Left cardiac atrium (tissue), 2 donors: Measurements from ENCODE around the gene DKKL1. TPM values are rescaled to one million over a fixed set of nuclear protein-coding genes. Genes with fewer than 3 reads are reported as not detected.

Experiments used
- total RNA-seq, 2 donors: library from RNA; stranded (reverse); fragmentation: NEBNext Ultra II Directional; extraction: Animal tissue kit (Norgen Biotek cat#: 25700); gene quantifications; one replicate each; pipeline ENCODE4 v1.2.1, GENCODE V29; 2021
- donor health status: DM: no; HTN: yes; CAD: no; lungs with severe emphysema.
- donor health status: DM: yes; HTN: yes; CAD: no.

DKKL1 gene
- total RNA-seq, 2 donors from 2014 or later, result not detected

Other genes starting within 250 kb of the DKKL1 start
- gene LIN7B, start 249.5 kb upstream of the DKKL1 start, total RNA-seq, result 10 to 100 TPM; 11.4 to 14.9 TPM
- gene C19orf73, start 244.7 kb upstream of the DKKL1 start, total RNA-seq, result 1 to 10 TPM in 1 of 2 donors, under 1 TPM in 1; 0.47 to 1.6 TPM
- gene PPFIA3, start 244.3 kb upstream of the DKKL1 start, total RNA-seq, result 10 to 100 TPM in 1 of 2 donors, 1 to 10 TPM in 1; 6.7 to 11.5 TPM
- gene HRC, start 208.5 kb upstream of the DKKL1 start, total RNA-seq, result 100 to 1,000 TPM; 480 to 499 TPM
- gene TRPM4, start 206.1 kb upstream of the DKKL1 start, total RNA-seq, result 10 to 100 TPM; 24.4 to 30.6 TPM
- gene SLC6A16, start 38.7 kb upstream of the DKKL1 start, total RNA-seq, result 1 to 10 TPM; 1.1 to 2.0 TPM
- gene CD37, start 28.5 kb upstream of the DKKL1 start, total RNA-seq, result 10 to 100 TPM in 1 of 2 donors, 1 to 10 TPM in 1; 7.1 to 10.6 TPM
- gene TEAD2, start 1.5 kb upstream of the DKKL1 start, total RNA-seq, result 10 to 100 TPM; 43.8 to 45.0 TPM
- gene KASH5, start 24.4 kb downstream of the DKKL1 start, total RNA-seq, result not detected
- not detected for gene PTH2, start 59.6 kb downstream of the DKKL1 start, total RNA-seq
- gene GFY, start 61.5 kb downstream of the DKKL1 start, total RNA-seq, result not detected
- gene SLC17A7, start 77.7 kb downstream of the DKKL1 start, total RNA-seq, result 1 to 10 TPM; 1.7 to 2.5 TPM
- gene PIH1D1, start 87.9 kb downstream of the DKKL1 start, total RNA-seq, result 10 to 100 TPM; 32.2 to 42.5 TPM
- 10 to 100 TPM; 16.8 to 17.5 TPM for gene ALDH16A1, start 89.3 kb downstream of the DKKL1 start, total RNA-seq
- 1 to 10 TPM; 4.9 to 6.0 TPM for gene FLT3LG, start 110.3 kb downstream of the DKKL1 start, total RNA-seq
- gene RPL13A, start 123.7 kb downstream of the DKKL1 start, total RNA-seq, result 1,000 to 10,000 TPM; 1,559 to 1,594 TPM
- gene RPS11, start 132.6 kb downstream of the DKKL1 start, total RNA-seq, result 1,000 to 10,000 TPM; 1,060 to 1,184 TPM
- 100 to 1,000 TPM; 156 to 202 TPM for gene FCGRT, start 148.8 kb downstream of the DKKL1 start, total RNA-seq
- gene RCN3, start 164.1 kb downstream of the DKKL1 start, total RNA-seq, result 10 to 100 TPM; 27.3 to 34.9 TPM
- gene NOSIP, start 216.7 kb downstream of the DKKL1 start, total RNA-seq, result 10 to 100 TPM; 43.6 to 48.6 TPM
- 1 to 10 TPM in 1 of 2 donors, under 1 TPM in 1; 0.68 to 1.1 TPM for gene PRRG2, start 217.4 kb downstream of the DKKL1 start, total RNA-seq
- 10 to 100 TPM; 12.9 to 15.9 TPM for gene PRR12, start 227.3 kb downstream of the DKKL1 start, total RNA-seq